NK-92 (cell line): ENCODE data around the gene AKAP7.
"Not testable (repeated sequence)": the region's sequence is repeated elsewhere in the genome, so short reads cannot be mapped to it uniquely, and the experiment has no call there.

Experiments
- DNase-seq: peaks from one replicate; lab custom pipeline; 2025; ENCODE audit not compliant: unreplicated experiment; lab: John Stamatoyannopoulos, UW

The AKAP7 gene

GRCh38 chr6:131290955-131291354 lies 155.7 kb downstream of the AKAP7 start:
- no peak for DNase-seq

- no peak for DNase-seq
These were observed 157.1 kb downstream of the AKAP7 start for GRCh38 chr6:131292145-131292938.

GRCh38 chr6:131293472-131293911 lies 158.2 kb downstream of the AKAP7 start:
- DNase-seq, result no peak

- no peak for DNase-seq
These were observed 159.8 kb downstream of the AKAP7 start for GRCh38 chr6:131295081-131295480.

- DNase-seq, result not testable (repeated sequence)
These were observed 165.6 kb downstream of the AKAP7 start for GRCh38 chr6:131300826-131301225.

GRCh38 chr6:131303338-131303930 lies 168.2 kb downstream of the AKAP7 start:
- DNase-seq, result no peak

- no peak for DNase-seq
These were observed 170.0 kb downstream of the AKAP7 start for GRCh38 chr6:131305037-131305850.

- no peak for DNase-seq
These were observed 174.2 kb downstream of the AKAP7 start for GRCh38 chr6:131309437-131309836.

GRCh38 chr6:131314838-131315237 lies 179.6 kb downstream of the AKAP7 start:
- DNase-seq, result no peak

GRCh38 chr6:131316654-131317053 lies 181.4 kb downstream of the AKAP7 start:
- DNase-seq, result no peak

GRCh38 chr6:131317516-131317915 lies 182.2 kb downstream of the AKAP7 start:
- DNase-seq, result no peak

GRCh38 chr6:131321589-131321988 lies 186.3 kb downstream of the AKAP7 start:
- DNase-seq, result no peak

GRCh38 chr6:131322125-131322524 lies 186.9 kb downstream of the AKAP7 start:
- no peak for DNase-seq

- not testable (repeated sequence) for DNase-seq
These were observed 190.4 kb downstream of the AKAP7 start for GRCh38 chr6:131325669-131326068.

- not testable (repeated sequence) for DNase-seq
These were observed 193.5 kb downstream of the AKAP7 start for GRCh38 chr6:131328727-131329126.

- no peak for DNase-seq
These were observed 195.9 kb downstream of the AKAP7 start for GRCh38 chr6:131331151-131331550.

GRCh38 chr6:131331873-131332781 lies 196.9 kb downstream of the AKAP7 start:
- DNase-seq, result no peak
